ENCODE results near the gene TRH.
"Not testable (repeated sequence)": the region's sequence is repeated elsewhere in the genome, so short reads cannot be mapped to it uniquely, and the experiment has no call there.

The TRH gene

DNA sequence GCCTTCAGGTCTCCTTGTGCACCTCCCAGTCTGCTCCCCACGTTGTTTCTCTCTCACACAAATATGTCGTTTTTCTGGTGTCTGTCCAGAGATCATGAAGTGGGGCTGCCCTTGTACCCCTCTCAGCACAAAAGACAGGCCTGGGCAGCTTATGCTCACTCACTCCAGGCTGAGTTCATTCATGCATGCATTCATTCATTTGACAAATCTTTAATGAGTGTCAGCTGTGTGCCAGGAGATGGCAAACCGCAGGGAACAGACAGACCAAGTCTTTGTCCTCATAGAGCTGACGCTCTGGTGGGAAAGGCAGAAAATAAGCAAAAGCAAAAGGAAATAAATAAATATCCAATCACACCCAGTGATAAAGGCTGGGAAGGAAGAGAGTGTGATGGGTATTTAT is 7.6 kb upstream of the TRH start:
- no peak for DNase-seq

DNA sequence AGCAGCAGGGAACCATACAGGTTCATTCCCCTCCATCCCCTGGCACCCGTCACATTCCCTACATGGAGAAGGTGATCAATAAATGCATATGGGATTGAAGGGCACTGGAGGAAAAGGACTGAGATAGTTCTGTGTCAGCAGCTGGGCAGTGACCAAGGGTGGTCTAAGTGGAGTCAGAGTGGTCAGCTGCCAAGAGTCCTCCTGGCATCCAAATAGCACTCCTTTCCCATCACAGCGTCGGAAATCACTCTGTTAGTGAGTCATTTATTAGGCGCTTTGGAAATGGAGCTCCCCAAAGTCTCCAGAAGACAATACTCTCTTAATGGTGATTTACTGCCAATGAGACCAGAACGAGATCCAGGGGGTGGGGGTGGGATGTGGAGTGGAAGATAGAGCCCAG is 6.8 kb upstream of the TRH start:
- no peak for DNase-seq

DNA sequence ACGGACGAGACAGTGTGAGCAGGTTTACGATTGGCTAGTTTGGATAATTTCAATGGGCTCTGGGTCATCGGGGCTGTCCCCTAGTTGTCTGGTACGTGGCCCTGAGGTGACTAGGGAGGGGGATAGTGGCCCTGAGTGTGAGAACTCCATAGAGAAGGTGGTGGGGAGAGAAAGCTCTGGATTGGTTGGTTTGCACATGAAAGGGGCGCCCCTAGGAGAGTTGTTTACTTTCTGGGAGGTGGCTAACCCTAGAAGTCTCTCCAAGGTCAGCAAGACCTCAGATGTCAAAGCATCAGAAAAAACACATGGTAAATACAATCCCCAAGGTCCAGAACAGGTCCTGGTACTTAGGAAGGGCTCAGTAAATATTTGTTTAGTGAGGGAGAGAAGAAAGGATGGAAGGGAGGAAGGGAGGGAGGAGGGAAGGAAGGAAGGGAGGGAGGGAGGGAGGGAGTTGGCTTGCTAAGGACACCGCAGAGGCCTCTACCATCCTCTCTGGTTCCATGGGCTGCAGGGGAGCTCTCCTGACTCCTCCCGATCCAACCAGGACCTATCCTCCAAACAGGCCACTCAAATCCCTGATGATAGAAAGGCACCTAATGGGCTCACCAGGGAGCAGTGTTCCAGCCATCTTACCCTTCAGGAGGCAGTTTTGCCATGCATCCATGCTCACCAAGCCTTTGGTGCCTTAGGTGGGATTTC is 3.0 kb upstream of the TRH start:
- no peak for DNase-seq

DNA sequence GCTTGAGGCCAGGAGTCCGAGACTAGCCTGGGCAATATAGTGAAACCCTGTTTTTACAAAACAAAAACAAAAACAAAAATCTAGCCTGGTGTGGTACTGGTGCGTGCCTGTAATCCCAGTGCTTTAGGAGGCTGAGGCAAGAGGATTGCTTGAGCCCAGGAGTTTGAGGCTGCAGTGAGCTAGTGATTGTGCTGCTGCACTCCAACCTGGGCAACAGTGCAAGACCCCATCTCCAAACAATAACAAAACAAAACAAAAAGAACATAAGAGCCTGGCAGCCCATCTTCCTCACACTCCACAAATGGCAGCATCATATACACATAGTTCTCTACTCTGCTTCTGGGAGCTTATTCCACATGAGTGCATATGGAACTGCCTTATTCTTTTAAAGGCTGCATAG is 2.2 kb upstream of the TRH start:
- DNase-seq: no peak

DNA sequence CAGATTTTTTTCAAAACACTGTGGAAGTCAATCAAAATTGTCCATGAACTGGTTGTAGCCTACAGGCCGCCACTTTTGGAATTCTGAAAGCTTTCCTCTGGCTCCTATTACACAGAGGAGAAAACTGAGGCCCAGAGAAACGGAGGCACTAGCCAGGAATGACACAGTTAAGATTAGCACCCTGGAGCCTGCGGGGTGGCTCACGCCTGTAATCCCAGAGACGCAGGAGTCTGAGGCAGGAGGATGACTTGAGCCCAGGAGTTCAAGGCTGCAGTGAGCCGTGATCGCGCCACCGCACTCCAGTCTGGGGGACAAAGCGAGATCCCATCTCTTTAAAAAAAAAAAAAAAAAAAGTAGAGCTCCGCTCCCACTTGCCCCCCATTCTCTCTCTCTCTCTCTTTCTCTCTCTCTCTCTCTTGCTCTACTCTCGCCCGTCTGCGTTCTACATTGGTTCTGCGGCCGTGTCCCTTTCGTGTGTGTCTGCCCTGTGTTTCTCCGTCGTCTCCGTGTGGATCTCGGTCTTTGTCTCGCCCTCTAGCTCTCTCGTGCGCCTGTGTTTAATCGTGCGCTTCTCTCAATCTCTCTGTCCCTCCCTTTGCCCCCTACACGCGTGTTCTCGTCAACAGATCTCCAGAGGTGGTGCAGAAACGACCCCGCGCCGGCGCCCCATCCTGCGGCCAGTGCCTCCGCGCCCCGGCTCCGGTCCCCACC is 512 bp upstream of the TRH start:
- peak; percentile 15 for DNase-seq

DNA sequence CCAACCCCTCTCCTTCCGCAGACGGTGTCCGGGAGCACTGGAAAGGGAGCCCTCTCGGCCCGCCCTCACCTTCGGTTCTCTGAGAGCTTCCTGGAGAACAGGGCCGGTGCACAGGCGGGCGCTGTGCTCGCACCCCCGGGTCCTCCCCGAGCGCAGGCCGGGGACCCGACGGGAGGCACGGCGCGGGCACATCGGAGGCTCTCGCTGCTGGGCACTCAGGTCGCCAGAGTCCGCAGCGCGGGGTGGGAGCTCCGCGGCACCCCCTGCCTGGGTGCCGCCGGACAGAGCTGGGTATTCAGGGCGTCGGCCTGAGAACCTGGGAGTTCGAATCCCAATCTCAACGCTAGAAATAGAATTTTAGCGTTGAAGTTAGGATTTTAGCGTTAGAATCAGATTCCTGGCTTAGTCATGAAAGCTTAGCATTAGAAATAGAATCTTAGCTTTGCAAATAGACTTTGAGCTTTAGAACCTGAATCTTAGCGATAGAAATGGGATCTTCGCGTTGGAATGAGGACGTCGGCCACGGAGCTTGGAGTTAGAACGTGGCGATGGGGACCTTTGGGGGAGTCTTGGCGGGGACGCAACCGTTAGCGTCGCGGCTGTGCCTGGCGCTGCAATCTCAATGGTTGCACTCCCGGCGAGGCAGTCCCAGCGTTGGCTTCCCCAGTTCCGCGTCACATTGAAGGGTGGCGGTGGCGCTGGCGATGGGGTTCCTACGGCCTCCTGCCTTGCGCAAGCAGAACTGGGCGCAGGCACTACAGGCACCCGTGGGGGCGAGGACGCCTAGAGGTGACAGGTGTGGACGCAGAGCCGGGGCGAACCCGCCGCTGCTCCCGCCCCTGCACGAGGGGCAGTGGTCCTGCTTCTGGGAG is 549 bp downstream of the TRH start:
- DNase-seq: no peak

DNA sequence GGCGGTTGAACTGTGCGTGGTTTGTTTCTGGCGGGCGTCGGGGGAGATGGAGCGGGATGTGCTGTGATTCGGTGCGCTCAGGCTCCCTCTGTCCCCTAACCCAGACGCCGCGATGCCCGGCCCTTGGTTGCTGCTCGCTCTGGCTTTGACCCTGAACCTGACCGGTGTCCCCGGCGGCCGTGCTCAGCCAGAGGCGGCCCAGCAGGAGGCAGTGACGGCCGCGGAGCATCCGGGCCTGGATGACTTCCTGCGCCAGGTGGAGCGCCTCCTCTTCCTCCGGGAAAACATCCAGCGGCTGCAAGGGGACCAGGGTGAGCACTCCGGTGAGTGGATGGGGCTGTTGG is 1.2 kb downstream of the TRH start:
- DNase-seq: no peak

DNA sequence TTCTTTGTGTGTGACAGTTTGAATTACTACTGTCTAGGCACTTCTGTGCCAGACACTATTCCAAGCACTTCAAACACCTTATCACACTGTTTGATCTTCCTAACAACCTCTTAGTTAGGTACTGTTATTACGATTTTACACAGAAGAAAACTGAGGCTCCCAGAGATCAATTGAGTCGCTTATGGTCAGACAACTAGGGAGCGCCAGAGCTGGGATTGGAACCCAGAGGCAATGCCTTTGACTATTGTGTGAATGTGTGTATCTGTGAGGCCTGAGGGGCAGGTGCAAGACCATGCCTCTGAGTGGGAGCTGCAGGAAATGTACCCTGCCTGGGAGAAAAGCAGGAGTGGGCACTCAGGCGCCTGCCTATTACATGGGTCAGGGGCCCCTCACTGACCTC is 1.8 kb downstream of the TRH start:
- DNase-seq: no peak

DNA sequence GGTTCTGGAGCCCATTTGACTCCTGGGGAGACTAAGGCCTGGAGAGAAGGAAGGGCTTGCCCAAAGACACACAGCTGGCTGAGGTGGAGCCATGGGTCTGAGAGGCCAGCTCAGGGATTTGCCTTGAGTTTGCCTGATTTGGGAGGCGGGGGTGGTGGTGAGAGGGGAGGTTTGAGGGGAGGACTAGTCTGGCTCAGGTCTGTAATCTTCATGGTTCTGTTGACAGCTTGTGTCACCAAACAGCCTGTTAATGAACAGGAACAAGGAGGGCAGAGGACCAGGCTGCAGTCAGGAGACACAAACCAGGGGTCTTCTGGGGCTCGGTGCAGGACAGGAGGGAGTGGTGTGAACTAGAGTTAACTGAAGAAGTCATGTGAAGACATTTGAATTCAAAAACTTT is 3.6 kb downstream of the TRH start:
- DNase-seq: no peak

DNA sequence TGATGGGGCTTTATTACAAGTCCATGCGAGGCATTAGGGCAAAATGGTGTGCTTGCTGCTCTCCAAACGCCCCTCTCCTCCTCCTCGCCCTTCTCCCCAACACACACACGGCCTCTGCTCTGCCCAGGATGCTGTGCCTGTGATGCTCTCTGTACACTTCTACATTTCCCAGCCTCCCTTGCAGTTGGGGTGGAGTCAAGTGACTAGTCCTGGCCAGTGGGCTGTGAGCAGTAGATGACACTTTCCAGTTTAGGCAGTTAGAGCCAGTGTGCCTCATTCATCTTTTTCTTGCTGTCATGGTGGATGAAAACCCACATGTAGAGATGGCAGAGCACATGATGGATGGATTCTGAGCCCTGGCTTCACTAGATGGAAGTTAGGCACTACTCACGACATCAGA is 5.4 kb downstream of the TRH start:
- DNase-seq: no peak

DNA sequence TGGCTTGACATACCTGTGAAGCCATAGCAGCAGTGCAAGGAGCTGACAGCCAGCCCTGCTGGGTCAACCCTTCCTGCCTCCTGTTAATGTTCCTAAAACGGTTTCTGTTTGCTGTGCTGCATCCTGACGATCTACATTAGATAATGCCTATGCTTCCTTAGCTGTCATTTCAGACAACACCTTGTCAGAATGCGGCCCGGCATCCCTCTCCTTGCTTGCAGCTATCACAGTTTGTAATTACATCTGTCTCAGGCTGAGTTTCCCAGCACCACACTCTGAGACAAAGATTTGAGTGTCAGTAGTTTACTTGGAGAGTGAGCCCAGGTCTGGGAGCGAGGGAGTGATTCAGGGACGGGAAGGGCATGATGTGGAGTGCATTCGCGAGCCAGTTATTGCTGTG is 9.0 kb downstream of the TRH start:
- no peak for DNase-seq

DNA sequence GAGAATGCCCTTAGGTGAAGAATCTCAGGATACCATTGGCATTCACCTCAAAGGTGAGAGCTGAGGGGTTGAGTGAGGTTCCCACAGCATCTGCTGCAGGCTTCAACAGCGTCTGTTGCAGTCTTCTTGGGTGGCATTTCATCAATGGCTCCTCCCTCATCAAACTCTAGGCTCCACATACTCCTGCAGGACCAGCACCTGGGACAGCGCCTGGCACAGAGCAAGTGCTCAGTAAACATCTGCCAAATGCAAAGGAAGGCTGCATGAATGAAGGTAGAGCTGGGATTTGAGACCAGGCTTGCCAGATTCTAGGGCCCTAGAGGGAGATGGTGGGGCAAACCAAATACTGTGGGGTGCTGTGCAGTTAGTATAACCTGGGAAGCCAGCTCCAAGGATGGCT is 9.6 kb downstream of the TRH start:
- DNase-seq: no peak

DNA sequence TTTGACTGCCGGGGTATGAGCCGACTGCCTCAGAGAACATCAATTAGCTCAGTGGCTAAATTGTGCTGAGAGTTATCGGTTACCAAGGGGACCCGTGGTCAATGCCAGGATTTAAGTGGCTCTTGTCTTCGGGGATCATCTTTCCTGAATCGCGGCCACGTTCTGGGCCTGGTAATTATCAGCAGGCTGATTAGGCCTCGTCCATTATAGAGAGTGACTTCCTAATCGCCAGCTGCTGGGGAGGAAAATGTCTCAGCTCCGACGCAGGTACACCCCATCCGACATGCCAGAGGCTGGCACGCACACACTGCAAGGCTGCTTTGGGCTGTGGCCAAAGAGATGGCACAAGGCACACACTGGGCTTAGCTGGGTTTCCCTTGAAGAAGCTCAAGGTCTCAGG is 10.6 kb downstream of the TRH start:
- DNase-seq: peak; percentile 71

DNA sequence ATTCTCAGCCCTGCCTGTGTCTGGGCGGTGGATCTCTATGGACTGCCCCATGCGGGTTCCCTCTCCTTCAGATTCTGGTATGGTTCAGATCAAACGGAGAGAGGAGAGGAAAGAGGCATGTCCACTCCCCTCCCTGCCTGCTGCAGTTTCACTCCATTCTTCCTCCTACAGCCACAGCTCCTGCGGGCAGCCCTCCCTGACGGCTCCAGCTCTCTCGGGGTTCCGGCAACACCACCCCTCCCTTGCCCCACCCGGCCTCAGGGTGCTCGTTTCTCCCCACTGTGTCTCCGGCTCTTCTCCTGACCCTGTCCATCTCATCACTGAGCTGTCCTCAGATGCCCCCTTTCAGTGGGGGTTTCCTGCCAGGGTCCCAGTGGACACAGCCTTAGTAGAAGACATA is 13.9 kb downstream of the TRH start:
- no peak for DNase-seq

DNA sequence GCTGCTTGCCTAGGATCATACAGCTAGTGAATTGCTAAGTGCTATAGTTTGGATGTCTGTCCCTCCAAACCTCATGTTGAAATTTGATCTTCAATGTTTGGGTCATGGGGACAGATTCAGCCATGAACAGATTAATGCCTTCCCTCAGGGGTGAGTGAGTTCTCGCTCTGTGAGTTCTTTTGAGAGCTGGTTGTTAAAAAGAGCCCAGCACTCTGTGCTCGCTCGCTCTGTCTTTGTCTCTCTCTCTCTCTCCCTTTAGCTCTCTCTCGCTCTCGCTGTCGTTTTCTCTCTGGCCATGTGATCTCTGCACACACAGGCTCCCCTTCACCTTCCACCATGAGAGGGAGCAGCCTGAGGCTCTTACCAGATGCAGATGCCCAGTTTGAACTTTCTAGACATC is 14.9 kb downstream of the TRH start:
- DNase-seq: no peak

DNA sequence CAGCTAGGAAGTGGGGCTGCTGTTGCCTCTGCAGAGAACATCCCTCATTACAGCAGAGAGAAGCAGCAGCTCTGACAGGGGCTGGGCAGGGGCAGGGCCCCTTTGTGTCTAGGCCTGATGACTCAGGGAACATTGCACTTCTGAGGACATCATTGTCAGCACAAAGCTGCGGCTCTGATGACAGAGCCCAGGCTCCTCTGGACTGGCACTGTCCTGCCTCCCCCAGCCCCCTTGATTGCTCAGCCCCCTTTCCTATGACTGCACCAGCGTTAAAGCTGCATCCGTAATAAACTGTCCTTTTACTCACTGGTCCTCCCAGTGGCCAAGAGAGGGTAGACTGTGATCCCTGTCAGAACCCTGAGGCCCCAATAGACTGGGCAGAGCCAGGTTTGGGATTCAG is 18.3 kb downstream of the TRH start:
- peak; percentile 61 for DNase-seq

DNA sequence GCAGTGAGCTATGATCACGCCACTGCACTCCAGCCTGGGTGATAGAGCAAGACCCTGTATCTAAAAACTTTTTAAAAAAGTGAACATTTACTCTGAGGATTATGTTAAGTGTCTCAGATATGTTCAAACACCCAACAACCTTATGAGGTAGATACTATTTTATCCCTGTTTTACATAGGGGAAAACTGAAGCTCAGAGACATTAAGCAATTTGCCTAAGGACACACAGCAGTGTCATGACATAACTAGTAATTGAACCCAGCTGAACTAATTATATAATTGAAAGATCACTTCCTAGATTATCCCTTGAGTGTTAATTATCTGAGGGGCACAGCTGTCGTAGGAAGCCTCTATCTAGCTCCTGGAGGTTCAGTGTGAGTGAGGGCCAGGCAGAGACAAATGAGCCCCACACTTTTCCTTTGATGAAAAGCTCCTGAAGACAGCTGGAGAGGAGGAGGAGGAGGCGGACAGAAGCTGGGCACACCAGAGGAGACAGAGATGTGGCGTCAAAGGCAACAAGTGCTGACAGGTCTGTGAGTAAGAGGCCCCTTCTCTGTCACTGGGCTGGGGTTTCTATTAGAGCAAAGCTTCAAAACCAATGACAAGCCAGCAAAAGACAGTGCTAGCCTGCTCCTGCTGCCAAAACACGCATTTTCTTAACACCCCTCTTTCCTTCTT is 20.5 kb downstream of the TRH start:
- DNase-seq: peak; percentile 86

DNA sequence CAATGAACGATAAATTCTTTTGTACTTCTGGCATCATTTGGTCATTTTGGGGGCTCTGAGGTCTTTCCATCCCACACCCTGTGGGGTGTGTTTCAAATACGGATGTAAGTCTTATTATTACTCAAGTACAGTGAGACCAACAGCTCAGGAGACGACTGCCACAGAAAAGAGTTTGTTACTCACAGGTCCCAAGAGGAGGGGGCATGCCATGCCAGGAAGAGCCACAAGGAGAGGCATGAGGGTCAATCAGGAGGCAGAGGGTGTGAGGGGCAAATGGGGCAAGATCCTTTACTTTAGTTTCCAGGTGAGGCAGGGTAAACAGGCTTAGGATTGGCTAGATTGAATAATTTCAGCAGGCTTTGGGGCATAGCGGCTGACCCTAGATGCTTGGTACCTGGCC is 21.6 kb downstream of the TRH start:
- no peak for DNase-seq

DNA sequence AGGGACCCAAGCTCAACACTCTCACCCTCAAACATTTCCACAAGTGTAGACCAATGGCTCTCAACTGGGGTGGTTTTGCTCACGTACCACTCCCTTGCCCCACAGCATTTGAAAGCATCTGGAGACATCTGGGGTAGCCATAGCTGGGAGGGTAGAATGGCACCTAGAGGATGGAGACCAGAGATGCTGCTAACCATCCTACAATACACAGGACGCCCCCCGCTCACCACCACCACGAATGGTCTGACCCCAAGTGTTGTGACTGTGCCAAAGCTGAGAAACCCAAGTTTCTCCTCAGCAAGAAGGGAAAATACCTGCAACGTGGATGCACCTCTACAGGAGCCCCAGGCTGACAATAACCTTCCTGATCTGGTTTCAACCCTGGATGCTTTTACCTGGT is 24.7 kb downstream of the TRH start:
- DNase-seq: not testable (repeated sequence)

DNA sequence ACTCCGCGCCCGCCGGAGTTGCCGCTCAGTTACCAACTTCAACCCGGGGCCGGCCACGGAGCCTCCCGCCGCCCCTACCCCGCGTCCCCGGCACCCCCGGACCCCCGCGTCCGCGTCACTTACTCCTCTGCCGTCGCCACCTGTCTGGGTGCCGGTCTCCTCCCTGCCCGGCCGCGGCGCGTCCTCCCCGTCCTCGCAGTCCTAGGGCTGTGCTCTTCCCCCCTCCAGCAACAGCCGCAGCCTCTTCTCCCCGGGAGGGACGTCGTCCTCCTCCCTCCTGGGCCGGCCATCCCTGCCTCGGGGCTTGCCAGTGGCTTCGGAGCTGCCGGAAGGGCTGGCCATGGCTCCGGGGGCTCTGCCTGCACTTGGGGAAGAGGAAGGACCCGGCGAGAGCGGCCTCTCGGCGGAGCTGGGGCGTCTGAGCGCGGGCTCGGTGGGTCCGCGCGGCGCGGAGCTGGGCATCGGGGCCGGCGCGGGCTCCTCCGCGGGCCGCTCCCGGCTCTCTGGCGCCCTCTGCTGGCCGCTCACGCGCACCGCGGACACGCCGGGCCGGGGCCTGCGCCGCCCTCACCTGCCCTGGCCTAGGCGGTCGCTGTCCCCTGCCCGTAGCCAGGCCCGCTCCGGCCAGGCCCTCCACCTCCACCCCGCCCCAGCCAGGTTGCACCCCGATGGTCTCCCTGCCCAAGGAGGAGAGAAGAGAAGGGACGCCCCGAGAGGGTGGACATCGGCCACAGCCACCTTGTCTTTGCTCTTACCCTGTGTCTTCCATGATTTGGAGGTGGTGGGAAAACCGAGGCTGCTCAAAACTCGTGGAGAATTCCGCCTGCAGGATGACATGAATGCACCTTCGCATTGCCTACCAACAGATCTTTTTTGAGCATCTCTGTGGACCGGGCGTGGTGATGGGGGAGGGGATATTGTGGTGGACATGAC is 28.4 kb downstream of the TRH start:
- peak; percentile 43 for DNase-seq

DNA sequence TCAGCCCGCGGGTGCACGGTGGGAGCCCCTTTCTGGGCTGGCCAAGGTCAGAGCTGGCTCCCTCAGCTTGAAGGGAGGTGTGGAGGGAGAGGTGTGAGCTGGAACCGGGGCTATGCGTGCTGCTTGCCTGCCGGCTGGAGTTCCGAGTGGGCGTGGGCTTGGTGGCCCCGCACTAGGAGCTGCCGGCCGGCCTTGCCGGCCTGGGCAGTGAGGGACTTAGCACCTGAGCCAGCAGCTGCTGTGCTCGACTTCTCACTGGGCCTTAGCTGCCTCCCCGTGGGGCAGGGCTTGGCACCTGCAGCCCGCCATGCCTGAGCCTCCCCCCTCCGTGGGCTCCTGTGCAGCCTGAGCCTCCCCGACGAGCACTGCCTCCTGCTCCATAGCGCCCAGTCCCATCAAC is 36.0 kb downstream of the TRH start:
- DNase-seq: no peak

DNA sequence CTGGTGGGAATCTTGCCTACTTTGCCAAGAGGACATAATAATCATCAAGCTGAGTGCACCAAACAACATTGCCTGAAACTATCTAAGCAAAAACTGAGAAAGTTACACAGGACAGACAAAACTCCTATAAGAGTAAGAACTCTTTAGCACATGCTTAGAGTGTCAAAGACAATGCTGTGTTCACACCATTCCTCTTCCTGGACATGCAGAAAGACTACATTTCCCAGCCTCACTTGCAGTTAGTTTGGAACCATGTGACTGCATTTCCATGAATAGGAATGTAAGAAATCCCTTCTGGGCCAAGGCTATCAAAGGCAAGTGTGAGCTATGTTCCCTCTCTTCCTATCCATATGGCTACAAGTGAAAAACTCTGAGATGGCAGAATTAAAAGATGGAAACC is 37.6 kb downstream of the TRH start:
- not testable (repeated sequence) for DNase-seq

Data from NCI-H82 (cell line).